ENCODE measurements around the gene MARCHF10. TPM values are rescaled to one million over a fixed set of nuclear protein-coding genes. Genes with fewer than 3 reads are reported as not detected.

Gene MARCHF10
- total RNA-seq, 2 donors from 2014 or later = 29.7 TPM; not detected in 1

DNA sequence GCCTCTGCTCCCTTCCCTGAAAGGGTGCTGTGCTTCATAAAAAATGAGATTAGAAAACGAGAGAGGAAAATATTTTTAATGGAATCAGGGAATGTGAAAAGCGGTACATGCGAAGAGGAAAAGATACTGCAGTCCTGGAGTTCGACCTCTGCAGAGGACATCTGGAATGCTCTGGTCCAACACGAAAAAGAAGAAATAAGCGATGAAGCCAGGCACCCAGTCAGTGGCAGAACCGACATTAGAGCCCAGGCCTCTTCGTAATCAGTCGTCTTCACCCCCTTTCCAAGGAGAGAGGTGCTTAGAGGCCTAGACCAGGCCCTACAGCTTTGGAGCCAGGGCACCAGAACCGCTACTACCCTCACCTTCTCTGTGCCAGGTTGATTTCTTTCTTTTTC is 459 bp upstream of the MARCHF10 start:
- intact Hi-C loops (cut with DNase I) = no loop called here
- DNase-seq (ENCODE audit: low spot score) = no peak
- no peaks in the 10 kb centered on the region for H3K4me1 ChIP-seq (replicated peaks)
- H3K4me3 ChIP-seq = no peak overlapping the region
- H3K27ac ChIP-seq = no peak overlapping the region
- no peaks in the 10 kb centered on the region for H3K36me3 ChIP-seq
- WGBS = 76% methylated on average over 10 of the region's 10 CpGs
- H3K9me3 ChIP-seq = no peaks in the 10 kb centered on the region
- no peak for TF ChIP-seq CTCF (IDR thresholded peaks at IDR 0.05)
- TF ChIP-seq POLR2A (IDR thresholded peaks at IDR 0.05) = no peak
- no peak for TF ChIP-seq POLR2AphosphoS5 (IDR thresholded peaks at IDR 0.05)
- no peaks in the 10 kb centered on the region for H3K27me3 ChIP-seq (replicated peaks; ENCODE audit: insufficient read depth)

- no peaks in the 10 kb centered on the region for H3K36me3 ChIP-seq
- H3K27me3 ChIP-seq (replicated peaks; ENCODE audit: insufficient read depth) = no peaks in the 10 kb centered on the region
- DNase-seq (ENCODE audit: low spot score) = no peak
- TF ChIP-seq POLR2A (IDR thresholded peaks at IDR 0.05) = no peak
- no peak for TF ChIP-seq POLR2AphosphoS5 (IDR thresholded peaks at IDR 0.05)
- TF ChIP-seq CTCF (IDR thresholded peaks at IDR 0.05) = no peak
- no peaks in the 10 kb centered on the region for H3K4me1 ChIP-seq (replicated peaks)
- 86% methylated on average over 3 of the region's 3 CpGs for WGBS
- H3K9me3 ChIP-seq = no peaks in the 10 kb centered on the region
- no peak overlapping the region for H3K4me3 ChIP-seq
- intact Hi-C loops (cut with DNase I) = no loop called here
- no peak overlapping the region for H3K27ac ChIP-seq
Measured at GRCh38 chr17:62805234-62805633, 2.9 kb downstream of the MARCHF10 start.

- Histone ChIP-seq H3K27me3 (replicated peaks; ENCODE audit: insufficient read depth) (no peaks in the 10 kb centered on the region), H3K27ac (no peak overlapping the region), H3K4me1 (replicated peaks) (no peaks in the 10 kb centered on the region), H3K9me3 (no peaks in the 10 kb centered on the region), H3K4me3 (no peak overlapping the region), H3K36me3 (no peaks in the 10 kb centered on the region)
- 85% methylated on average over 8 of the region's 8 CpGs for WGBS
- TF ChIP-seq POLR2AphosphoS5 (IDR thresholded peaks at IDR 0.05) = no peak
- TF ChIP-seq POLR2A (IDR thresholded peaks at IDR 0.05) = no peak
- TF ChIP-seq CTCF (IDR thresholded peaks at IDR 0.05) = no peak
- intact Hi-C loops (cut with DNase I) = no loop called here
- no peak for DNase-seq (ENCODE audit: low spot score)
Measured at GRCh38 chr17:62804822-62805221, 3.3 kb downstream of the MARCHF10 start.

DNA sequence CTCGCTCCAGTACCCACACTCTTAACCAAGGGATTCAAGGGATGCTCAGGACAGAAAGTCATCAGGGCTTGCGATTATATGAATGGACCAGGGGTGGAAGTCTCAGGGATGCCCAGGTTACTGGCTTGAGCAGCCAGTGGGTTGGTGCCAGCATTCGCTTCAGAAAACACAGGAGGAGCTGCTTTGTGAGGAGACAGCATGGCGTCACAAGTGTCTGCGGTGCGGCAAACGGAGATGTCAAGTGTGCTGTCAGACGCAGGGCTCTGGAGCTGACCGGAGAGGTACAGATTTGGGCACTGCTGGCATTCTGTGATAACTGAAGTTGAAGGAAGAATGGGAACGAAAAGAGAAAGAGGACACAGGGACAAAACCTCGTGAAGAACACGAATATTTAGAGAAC is 4.1 kb downstream of the MARCHF10 start:
- Histone ChIP-seq H3K4me3 (no peak overlapping the region), H3K27ac (no peak overlapping the region), H3K27me3 (replicated peaks; ENCODE audit: insufficient read depth) (no peaks in the 10 kb centered on the region), H3K9me3 (no peaks in the 10 kb centered on the region), H3K36me3 (no peaks in the 10 kb centered on the region), H3K4me1 (replicated peaks) (no peaks in the 10 kb centered on the region)
- WGBS = 95% methylated on average over 12 of the region's 12 CpGs
- intact Hi-C loops (cut with DNase I) = no loop called here
- TF ChIP-seq POLR2A (IDR thresholded peaks at IDR 0.05) (no peak), POLR2AphosphoS5 (IDR thresholded peaks at IDR 0.05) (no peak), CTCF (IDR thresholded peaks at IDR 0.05) (no peak)
- no peak for DNase-seq (ENCODE audit: low spot score)

- 73% methylated on average over 9 of the region's 9 CpGs for WGBS
- no peak for DNase-seq (ENCODE audit: low spot score)
- no peak for TF ChIP-seq CTCF (IDR thresholded peaks at IDR 0.05)
- no peak for TF ChIP-seq POLR2AphosphoS5 (IDR thresholded peaks at IDR 0.05)
- no peak for TF ChIP-seq POLR2A (IDR thresholded peaks at IDR 0.05)
- intact Hi-C loops (cut with DNase I) = no loop called here
- Histone ChIP-seq H3K9me3 (no peaks in the 10 kb centered on the region), H3K27me3 (replicated peaks; ENCODE audit: insufficient read depth) (no peaks in the 10 kb centered on the region), H3K4me1 (replicated peaks) (no peaks in the 10 kb centered on the region), H3K36me3 (no peaks in the 10 kb centered on the region), H3K4me3 (no peak overlapping the region), H3K27ac (no peak overlapping the region)
Measured at GRCh38 chr17:62802561-62803205, 5.4 kb downstream of the MARCHF10 start.
